Testis (tissue), 3 donors: Measurements from ENCODE around the gene CD44. TPM values are rescaled to one million over a fixed set of nuclear protein-coding genes. Genes with fewer than 3 reads are reported as not detected.

Experiments
- DNase-seq: peaks from one replicate; pipeline ENCODE4 v3.0.0-alpha.2; 2019
- H3K27ac ChIP-seq, 2 donors: fragments of 200-600 bp; sonication (generic); one replicate each; pipeline ENCODE4 v1.5.1; 2019
- H3K27me3 ChIP-seq: fragments of 200-600 bp; sonication (generic); one replicate; pipeline ENCODE4 v1.5.1; 2019
- H3K36me3 ChIP-seq: fragments of 200-600 bp; sonication (generic); one replicate; pipeline ENCODE4 v1.5.1; 2017; ENCODE audit warnings: low read depth; ENCODE audit errors: missing control alignments
- H3K4me1 ChIP-seq: fragments of 200-600 bp; sonication (generic); one replicate; pipeline ENCODE4 v1.5.1; 2019
- H3K4me3 ChIP-seq, 2 donors: fragments of 200-600 bp; sonication (generic); one replicate each; pipeline ENCODE4 v1.5.1; 2017 to 2019
- H3K9me3 ChIP-seq: fragments of 200-600 bp; sonication (generic); one replicate; pipeline ENCODE4 v1.5.1; 2017
- POLR2A ChIP-seq: fragments of 450-650 bp; IDR thresholded peaks from one replicate; pipeline ENCODE4 v1.6.1; 2017; ENCODE audit warnings: antibody characterized with exemption, mild to moderate bottlenecking, moderate library complexity
- WGBS, 2 donors: methylation state at CpG; one replicate each; pipeline ENCODE4 v1.1.5; 2018; 5-methylcytosine and 5-hydroxymethylcytosine counted together
- intact Hi-C: fragments of 100-400 bp; cut with DNase I; formaldehyde crosslinking; loops from one replicate; pipeline ENCODE4 v1.15.1; 2023; ENCODE audit warnings: low total_unique reads
- polyA plus RNA-seq: library from polyadenylated mRNA; stranded (reverse); fragments of 350-450 nt; fragmentation: Illumina TruSeq; extraction: RNeasy Lipid Tissue Mini Kit (QIAGEN cat#74804); gene quantifications from one replicate; pipeline ENCODE4 v1.2.3, GENCODE V29; 2014; ENCODE audit warnings: low read depth, low replicate concordance; ENCODE audit not compliant: insufficient read depth
- total RNA-seq, 2 donors: library from RNA; depleted of rRNA; stranded (reverse); fragments of >200 nt; gene quantifications; one replicate each; pipeline ENCODE4 v1.2.3, GENCODE V29; 2016
- TF ChIP-seq, protein P1 (sequence below), 3 experiments: fragments of 450-650 bp in 2 of 3; fragments of 200-600 bp in 1 of 3; sonication (generic) in 1 of 3; IDR thresholded peaks; one replicate each; pipeline ENCODE4 v1.5.1; 2016 to 2019; ENCODE audit warnings: antibody characterized with exemption in 3 of 3, mild to moderate bottlenecking in 2 of 3, moderate library complexity in 1 of 3

The CD44 gene
- total and polyA plus RNA-seq, 3 donors from 2014 or later: 4.0 to 44.5 (median 13.4) TPM

DNA sequence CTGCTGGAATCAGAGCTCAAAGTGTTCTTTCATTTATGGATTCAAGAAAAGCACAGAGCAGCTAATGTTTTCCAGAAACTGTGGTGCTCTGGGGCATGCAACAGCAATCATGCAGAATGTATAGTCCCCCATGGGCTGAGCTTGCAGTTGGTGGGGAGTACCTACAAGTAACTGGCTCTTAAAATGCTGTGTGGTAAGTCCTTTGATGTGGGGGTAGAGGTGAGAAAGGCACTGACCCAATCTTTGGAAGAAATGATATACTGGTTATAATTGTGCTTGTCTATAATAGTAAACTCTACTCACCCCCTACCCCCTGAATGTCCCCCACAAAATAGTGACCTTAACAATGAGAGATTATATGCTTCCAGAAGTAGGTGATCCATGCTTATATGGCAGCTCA is 29.1 kb upstream of the CD44 start:
- no peaks in the 10 kb centered on the region for H3K4me1 ChIP-seq
- no peaks in the 10 kb centered on the region for H3K27me3 ChIP-seq
- intact Hi-C loops: no loop called here
- TF ChIP-seq, protein P1, sequence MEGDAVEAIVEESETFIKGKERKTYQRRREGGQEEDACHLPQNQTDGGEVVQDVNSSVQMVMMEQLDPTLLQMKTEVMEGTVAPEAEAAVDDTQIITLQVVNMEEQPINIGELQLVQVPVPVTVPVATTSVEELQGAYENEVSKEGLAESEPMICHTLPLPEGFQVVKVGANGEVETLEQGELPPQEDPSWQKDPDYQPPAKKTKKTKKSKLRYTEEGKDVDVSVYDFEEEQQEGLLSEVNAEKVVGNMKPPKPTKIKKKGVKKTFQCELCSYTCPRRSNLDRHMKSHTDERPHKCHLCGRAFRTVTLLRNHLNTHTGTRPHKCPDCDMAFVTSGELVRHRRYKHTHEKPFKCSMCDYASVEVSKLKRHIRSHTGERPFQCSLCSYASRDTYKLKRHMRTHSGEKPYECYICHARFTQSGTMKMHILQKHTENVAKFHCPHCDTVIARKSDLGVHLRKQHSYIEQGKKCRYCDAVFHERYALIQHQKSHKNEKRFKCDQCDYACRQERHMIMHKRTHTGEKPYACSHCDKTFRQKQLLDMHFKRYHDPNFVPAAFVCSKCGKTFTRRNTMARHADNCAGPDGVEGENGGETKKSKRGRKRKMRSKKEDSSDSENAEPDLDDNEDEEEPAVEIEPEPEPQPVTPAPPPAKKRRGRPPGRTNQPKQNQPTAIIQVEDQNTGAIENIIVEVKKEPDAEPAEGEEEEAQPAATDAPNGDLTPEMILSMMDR (IDR thresholded peaks at IDR 0.05): no peak
- no peak for TF ChIP-seq POLR2A
- H3K36me3 ChIP-seq: no peaks in the 10 kb centered on the region
- DNase-seq: no peak
- H3K4me3 ChIP-seq: no peak overlapping the region
- no peaks in the 10 kb centered on the region for H3K9me3 ChIP-seq
- H3K27ac ChIP-seq: no peak overlapping the region

DNA sequence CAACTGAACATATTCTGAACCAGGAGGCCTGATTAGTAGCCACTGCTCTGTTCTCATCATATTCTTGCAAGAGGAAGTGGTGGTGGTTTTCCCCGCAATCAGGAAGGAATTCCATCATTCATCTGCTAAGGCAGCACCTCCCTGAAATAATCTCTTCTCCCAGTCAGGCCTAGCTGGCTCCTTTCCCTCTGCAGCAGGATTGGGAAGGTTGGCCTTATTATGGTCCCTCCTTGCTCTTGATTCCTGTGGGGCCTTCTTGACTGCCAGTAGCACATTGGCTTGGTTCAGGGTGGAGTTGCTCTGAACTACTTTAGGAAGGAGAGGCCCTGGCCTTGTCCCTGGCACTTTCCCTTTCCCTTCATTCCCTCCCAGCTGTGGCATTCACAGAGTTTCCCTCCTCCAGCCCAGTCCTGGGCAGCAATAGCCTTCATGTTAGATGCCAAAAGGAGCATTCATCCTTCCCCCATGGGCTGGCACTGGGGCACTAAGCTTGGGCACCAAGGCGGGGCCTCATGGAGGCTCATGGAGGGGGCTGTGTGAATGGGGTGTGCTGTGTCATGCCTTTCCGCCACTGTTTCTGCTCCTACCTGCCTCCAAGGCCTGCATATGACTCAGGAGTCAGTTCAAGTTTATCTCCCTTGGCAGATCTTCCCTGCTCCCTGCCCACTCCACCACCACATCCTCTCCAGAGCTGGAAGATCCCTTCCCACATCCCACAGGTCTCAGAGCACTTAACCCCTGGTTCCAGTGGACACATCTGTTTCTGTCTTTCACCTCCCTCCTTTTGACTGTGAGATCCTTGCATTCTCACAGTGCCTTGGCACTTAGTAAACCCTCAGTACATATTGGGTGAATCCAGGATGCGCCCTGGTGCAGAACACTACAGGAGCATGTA is 27.6 kb upstream of the CD44 start:
- intact Hi-C loops: no loop called here
- 90 to 93% methylated on average over 4 of the region's 4 CpGs for WGBS, 2 donors
- H3K36me3 ChIP-seq: no peaks in the 10 kb centered on the region
- no peaks in the 10 kb centered on the region for H3K27me3 ChIP-seq
- TF ChIP-seq, protein P1 (IDR thresholded peaks at IDR 0.05): no peak
- TF ChIP-seq POLR2A: no peak
- H3K27ac ChIP-seq: no peak overlapping the region
- no peak overlapping the region for H3K4me3 ChIP-seq
- DNase-seq: no peak
- H3K4me1 ChIP-seq: no peaks in the 10 kb centered on the region
- no peaks in the 10 kb centered on the region for H3K9me3 ChIP-seq

DNA sequence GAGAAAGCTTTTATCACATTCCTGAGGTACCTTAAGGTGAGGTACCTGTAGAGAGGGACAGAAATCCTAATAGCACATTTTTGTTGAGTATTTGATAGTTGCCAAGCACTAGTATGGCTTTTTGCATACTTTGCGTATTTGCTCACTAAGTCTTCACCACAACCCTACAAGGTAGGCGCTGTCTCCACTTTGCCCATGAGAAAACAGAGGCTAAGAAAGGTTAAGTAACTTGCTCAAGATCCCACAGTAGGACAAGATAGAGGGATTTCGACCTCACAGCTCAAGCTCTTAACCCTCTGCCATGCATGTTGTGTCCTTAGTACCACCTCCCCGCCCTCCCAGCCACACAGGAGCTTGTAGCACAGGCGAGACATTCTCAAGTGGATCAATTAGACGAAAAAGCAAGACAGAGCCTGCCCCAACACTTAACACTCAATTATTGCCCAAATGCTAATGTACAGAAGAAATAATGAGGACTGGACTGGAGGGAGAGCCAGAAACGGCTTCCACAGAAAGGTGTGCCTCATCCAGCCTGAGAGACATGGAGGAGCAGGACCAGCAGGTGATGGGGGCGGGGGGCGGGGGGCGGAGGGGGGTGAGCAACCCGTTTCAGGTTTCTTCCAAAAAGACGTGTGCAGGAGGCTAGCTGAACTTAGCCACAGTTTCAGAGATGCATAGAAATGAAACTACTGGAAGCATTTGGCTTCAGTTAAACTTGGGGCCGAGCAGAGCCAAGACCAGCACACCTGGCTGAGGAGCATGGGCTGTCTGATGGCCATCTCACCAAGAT is 26.7 kb upstream of the CD44 start:
- WGBS, 2 donors: 81 to 89% methylated on average over 13 of the region's 13 CpGs
- no peak for DNase-seq
- Histone ChIP-seq H3K27me3 (no peaks in the 10 kb centered on the region), H3K4me1 (no peaks in the 10 kb centered on the region), H3K9me3 (no peaks in the 10 kb centered on the region), H3K4me3 (no peak overlapping the region), H3K36me3 (no peaks in the 10 kb centered on the region), H3K27ac (no peak overlapping the region)
- intact Hi-C loops: no loop called here
- no peak for TF ChIP-seq POLR2A
- TF ChIP-seq, protein P1 (IDR thresholded peaks at IDR 0.05): no peak

DNA sequence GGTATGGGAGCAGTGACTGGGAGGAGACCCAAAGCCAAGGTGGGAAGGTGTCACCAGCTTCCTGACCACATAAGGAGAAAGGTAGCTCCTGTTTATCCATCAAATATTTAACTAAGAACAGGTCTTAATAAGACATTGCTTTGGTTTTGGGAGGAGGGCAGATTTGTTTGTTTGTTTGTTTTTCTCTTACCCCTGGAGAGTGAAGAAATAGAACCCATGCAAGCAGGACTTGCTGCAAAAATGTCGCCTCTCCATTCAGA is 26.2 kb upstream of the CD44 start:
- Histone ChIP-seq H3K27me3 (no peaks in the 10 kb centered on the region), H3K36me3 (no peaks in the 10 kb centered on the region), H3K27ac (no peak overlapping the region), H3K4me3 (no peak overlapping the region), H3K9me3 (no peaks in the 10 kb centered on the region), H3K4me1 (no peaks in the 10 kb centered on the region)
- WGBS, 2 donors: 93 to 100% methylated on average over 1 of the region's 1 CpG
- TF ChIP-seq, protein P1 (IDR thresholded peaks at IDR 0.05): no peak
- TF ChIP-seq POLR2A: no peak
- intact Hi-C loops: no loop called here
- no peak for DNase-seq
